ENCODE data around the gene CLIC3. TPM values are rescaled to one million over a fixed set of nuclear protein-coding genes. Genes with fewer than 3 reads are reported as not detected.

The CLIC3 gene
- total and polyA plus RNA-seq, 8 donors = 0.24 to 1.3 (median 0.41) TPM; not detected in 1

- Histone ChIP-seq H3K27ac (no peak overlapping the region), H3K36me3 (no peaks in the 10 kb centered on the region), H3K4me1 (peaks cover 0 to 6% (median 0%) of the 10 kb centered on the region in 3 donors), H3K9me3 (no peaks in the 10 kb centered on the region), H3K4me3 (no peak overlapping the region), H3K27me3 (no peaks in the 10 kb centered on the region)
- intact Hi-C loops (cut with DNase I) = loop anchor here in 1 of 3 donors (10.0 kb wide), 1 partner anchor 69 kb away; the partner anchor contains the start of gene ABCA2
- TF ChIP-seq, protein P1, sequence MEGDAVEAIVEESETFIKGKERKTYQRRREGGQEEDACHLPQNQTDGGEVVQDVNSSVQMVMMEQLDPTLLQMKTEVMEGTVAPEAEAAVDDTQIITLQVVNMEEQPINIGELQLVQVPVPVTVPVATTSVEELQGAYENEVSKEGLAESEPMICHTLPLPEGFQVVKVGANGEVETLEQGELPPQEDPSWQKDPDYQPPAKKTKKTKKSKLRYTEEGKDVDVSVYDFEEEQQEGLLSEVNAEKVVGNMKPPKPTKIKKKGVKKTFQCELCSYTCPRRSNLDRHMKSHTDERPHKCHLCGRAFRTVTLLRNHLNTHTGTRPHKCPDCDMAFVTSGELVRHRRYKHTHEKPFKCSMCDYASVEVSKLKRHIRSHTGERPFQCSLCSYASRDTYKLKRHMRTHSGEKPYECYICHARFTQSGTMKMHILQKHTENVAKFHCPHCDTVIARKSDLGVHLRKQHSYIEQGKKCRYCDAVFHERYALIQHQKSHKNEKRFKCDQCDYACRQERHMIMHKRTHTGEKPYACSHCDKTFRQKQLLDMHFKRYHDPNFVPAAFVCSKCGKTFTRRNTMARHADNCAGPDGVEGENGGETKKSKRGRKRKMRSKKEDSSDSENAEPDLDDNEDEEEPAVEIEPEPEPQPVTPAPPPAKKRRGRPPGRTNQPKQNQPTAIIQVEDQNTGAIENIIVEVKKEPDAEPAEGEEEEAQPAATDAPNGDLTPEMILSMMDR (IDR thresholded peaks at IDR 0.05) = no peak
- DNase-seq (peak in 2 of 6 donors; percentile 11 to 66), FAIRE-seq (no peak), ATAC-seq (no peak)
- WGBS, 2 donors = 82 to 90% methylated on average over 14 of the region's 14 CpGs
Measured at GRCh38 chr9:136955202-136955942, 41.0 kb downstream of the CLIC3 start.

GRCh38 chr9:136954270-136955083 is 41.9 kb downstream of the CLIC3 start:
- WGBS, 2 donors = 85 to 86% methylated on average over 22 to 25 of the region's 25 CpGs
- H3K4me1 ChIP-seq = peaks cover 0 to 9% (median 0%) of the 10 kb centered on the region in 3 donors
- H3K9me3 ChIP-seq = no peaks in the 10 kb centered on the region
- no peaks in the 10 kb centered on the region for H3K36me3 ChIP-seq
- TF ChIP-seq, protein P1 (IDR thresholded peaks at IDR 0.05) = no peak
- intact Hi-C loops (cut with DNase I) = loop anchor here in 1 of 3 donors (10.0 kb wide), 1 partner anchor 70 kb away; the partner anchor contains the start of gene ABCA2
- H3K27ac ChIP-seq = no peak overlapping the region
- ATAC-seq (no peak), DNase-seq (peak in 2 of 6 donors; percentile 36 to 76), FAIRE-seq (no peak)
- H3K27me3 ChIP-seq = no peaks in the 10 kb centered on the region
- H3K4me3 ChIP-seq = no peak overlapping the region

GRCh38 chr9:136953771-136954269 is 42.5 kb downstream of the CLIC3 start:
- WGBS, 2 donors = 79 to 92% methylated on average over 19 of the region's 19 CpGs
- Histone ChIP-seq H3K9me3 (no peaks in the 10 kb centered on the region), H3K4me1 (peaks cover 0 to 14% (median 0%) of the 10 kb centered on the region in 3 donors), H3K27me3 (no peaks in the 10 kb centered on the region), H3K4me3 (no peak overlapping the region), H3K27ac (no peak overlapping the region), H3K36me3 (no peaks in the 10 kb centered on the region)
- DNase-seq (peak in 2 of 6 donors; percentile 26 to 76), ATAC-seq (no peak), FAIRE-seq (no peak)
- intact Hi-C loops (cut with DNase I) = loop anchor here in 1 of 3 donors (10.0 kb wide), 1 partner anchor 71 kb away; the partner anchor contains the start of gene ABCA2
- TF ChIP-seq, protein P1 (IDR thresholded peaks at IDR 0.05) = no peak

DNA sequence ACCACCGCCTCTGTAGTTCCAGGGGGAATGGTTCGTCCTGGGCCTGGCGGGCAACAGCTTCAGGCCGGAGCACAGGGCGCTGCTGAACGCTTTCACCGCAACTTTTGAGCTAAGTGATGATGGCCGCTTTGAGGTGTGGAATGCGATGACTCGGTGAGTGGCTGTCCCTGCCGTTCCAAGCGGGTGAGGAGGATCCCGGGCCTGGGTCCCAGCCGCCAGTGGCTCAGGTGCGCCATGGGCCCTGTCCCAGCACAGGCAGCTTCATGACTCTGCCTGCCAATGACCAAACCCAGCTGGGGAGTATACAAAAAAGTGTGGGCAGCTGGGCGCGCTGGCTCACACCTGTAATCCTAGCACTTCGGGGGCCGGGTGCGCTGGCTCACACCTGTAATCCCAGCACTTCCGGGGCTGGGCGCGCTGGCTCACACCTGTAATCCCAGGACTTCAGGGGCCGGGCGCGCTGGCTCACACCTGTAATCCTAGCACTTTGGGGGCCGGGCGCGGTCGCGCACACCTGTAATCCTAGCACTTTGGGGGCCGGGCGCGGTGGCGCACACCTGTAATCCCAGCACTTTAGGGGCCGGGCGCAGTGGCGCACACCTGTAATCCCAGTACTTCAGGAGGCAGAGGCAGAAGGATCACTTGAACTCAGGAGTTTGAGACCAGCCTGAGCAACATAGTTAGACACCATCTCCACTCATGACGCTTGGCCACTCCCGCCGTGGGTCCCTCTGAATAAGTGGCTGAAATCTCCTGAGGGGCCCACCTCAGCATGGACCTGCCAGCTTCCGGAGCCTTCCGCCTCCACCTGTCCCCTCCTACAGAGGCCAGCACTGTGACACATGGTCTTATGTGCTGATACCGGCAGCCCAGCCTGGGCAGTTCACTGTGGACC is 43.2 kb downstream of the CLIC3 start:
- peak in 1 of 6 donors; percentile 39 for DNase-seq
- Histone ChIP-seq H3K36me3 (no peaks in the 10 kb centered on the region), H3K27ac (peak overlapping the region in 1 of 4 donors; percentile 42), H3K4me3 (no peak overlapping the region), H3K9me3 (no peaks in the 10 kb centered on the region), H3K27me3 (no peaks in the 10 kb centered on the region), H3K4me1 (peaks cover 0 to 17% (median 0%) of the 10 kb centered on the region in 3 donors)
- TF ChIP-seq, protein P1 (IDR thresholded peaks at IDR 0.05) = no peak
- intact Hi-C loops (cut with DNase I) = loop anchor here in 1 of 3 donors (10.0 kb wide), 1 partner anchor 72 kb away; the partner anchor contains the start of gene ABCA2
- FAIRE-seq = no peak
- WGBS, 2 donors = 90 to 92% methylated on average over 44 of the region's 44 CpGs
- no peak for ATAC-seq

Measured in pancreas (tissue), 10 donors.